Adrenal gland (tissue), 5 donors: ENCODE results near the gene VTN.

Source experiments
- POLR2A ChIP-seq, 2 donors: fragments of 450-650 bp; IDR thresholded peaks; one replicate each; pipeline ENCODE4 v1.6.1; 2017; ENCODE audit warnings: antibody characterized with exemption in 2 of 2, mild to moderate bottlenecking in 2 of 2, moderate library complexity in 1 of 2
- TF ChIP-seq, protein P1 (sequence below), 6 experiments: fragments of 450-650 bp in 4 of 6; fragments of 200-600 bp in 2 of 6; sonication (generic) in 1 of 6; IDR thresholded peaks; 1 replicate in 5 of 6; 2 replicates in 1 of 6; pipeline versions ENCODE4 v1.5.1 to v1.8.0; 2016 to 2021; ENCODE audit warnings: antibody characterized with exemption in 6 of 6, mild to moderate bottlenecking in 2 of 6, moderate library complexity in 1 of 6
- donor health status: DM: no; HTN: no; CAD: no.

DNA sequence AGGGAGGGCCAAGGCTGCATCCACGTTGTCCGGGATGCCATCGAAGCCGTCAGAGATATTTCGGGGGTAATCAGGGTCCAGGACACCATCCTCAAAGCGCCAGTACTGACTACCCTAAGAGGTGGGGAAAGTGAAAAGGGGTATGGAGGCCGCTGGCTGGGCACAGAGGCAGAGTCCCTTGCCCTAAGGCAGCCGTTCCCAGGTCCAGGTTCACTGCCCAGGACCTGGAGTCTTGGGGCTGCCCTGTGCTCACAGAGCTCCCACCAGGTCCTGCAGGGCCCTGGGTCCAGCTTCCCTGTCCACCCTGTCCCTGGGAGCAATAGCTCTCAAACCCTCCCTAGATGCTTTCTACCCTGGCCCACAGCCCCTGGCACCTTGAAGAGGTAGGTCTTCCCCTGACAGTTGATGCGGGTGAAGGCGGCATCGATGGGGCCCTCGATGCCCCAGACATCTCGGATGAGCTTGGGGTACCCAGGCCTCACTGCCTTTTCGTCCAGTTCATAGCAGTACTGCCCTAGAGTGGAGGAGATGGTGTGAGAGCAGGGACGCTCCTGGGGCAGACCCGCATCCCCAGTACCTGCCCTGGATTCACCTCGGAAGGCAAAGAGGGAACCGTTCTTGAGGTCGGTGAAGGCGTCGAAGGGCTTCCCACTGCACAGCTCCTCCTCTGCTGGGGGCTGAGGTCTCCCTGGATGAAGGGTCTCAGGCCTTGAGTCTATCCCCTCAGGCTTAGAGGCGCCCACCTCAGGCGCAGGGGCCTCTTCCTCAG, 1.0 kb downstream of the VTN start:
- TF ChIP-seq, protein P1, sequence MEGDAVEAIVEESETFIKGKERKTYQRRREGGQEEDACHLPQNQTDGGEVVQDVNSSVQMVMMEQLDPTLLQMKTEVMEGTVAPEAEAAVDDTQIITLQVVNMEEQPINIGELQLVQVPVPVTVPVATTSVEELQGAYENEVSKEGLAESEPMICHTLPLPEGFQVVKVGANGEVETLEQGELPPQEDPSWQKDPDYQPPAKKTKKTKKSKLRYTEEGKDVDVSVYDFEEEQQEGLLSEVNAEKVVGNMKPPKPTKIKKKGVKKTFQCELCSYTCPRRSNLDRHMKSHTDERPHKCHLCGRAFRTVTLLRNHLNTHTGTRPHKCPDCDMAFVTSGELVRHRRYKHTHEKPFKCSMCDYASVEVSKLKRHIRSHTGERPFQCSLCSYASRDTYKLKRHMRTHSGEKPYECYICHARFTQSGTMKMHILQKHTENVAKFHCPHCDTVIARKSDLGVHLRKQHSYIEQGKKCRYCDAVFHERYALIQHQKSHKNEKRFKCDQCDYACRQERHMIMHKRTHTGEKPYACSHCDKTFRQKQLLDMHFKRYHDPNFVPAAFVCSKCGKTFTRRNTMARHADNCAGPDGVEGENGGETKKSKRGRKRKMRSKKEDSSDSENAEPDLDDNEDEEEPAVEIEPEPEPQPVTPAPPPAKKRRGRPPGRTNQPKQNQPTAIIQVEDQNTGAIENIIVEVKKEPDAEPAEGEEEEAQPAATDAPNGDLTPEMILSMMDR (IDR thresholded peaks at IDR 0.05) = no peak
- TF ChIP-seq POLR2A (IDR thresholded peaks at IDR 0.05) = no peak
